Upper lobe of right lung (tissue), 1 donor: ENCODE results near the gene SRGAP3. TPM values are rescaled to one million over a fixed set of nuclear protein-coding genes. Genes with fewer than 3 reads are reported as not detected.

Source experiments
- ATAC-seq: fragments of 200-7000 bp; cut with Tn5 transposase; one replicate; pipeline ENCODE4 v1.9.1; 2020; ENCODE audit warnings: mild to moderate bottlenecking, moderate library complexity
- DNase-seq: peaks from one replicate; pipeline ENCODE4 v3.0.0-alpha.2; 2020
- H3K27ac ChIP-seq: fragments of 200-600 bp; one replicate; pipeline ENCODE4 v1.8.0; 2022
- H3K27me3 ChIP-seq: fragments of 200-600 bp; one replicate; pipeline ENCODE4 v1.8.0; 2022; ENCODE audit warnings: mild to moderate bottlenecking
- H3K36me3 ChIP-seq: fragments of 200-600 bp; one replicate; pipeline ENCODE4 v1.8.0; 2022
- H3K4me1 ChIP-seq: fragments of 200-600 bp; one replicate; pipeline ENCODE4 v1.8.0; 2022
- H3K4me3 ChIP-seq: fragments of 200-600 bp; one replicate; pipeline ENCODE4 v1.8.0; 2022; ENCODE audit warnings: mild to moderate bottlenecking
- H3K9me3 ChIP-seq: fragments of 200-600 bp; one replicate; pipeline ENCODE4 v1.8.0; 2022
- CTCF ChIP-seq: fragments of 200-600 bp; IDR thresholded peaks from one replicate; pipeline ENCODE4 v1.8.0; 2022; ENCODE audit warnings: antibody characterized with exemption
- intact Hi-C: fragments of 100-400 bp; cut with DNase I; formaldehyde crosslinking; loops from one replicate; pipeline ENCODE4 v1.11.0; 2022
- total RNA-seq: library from RNA; stranded (reverse); fragmentation: NEBNext Ultra II Directional; extraction: Animal tissue kit (Norgen Biotek cat#: 25700); gene quantifications from one replicate; pipeline ENCODE4 v1.2.1, GENCODE V29; 2021
- donor health status: DM: no; HTN: yes; CAD: no; lungs with severe emphysema.

SRGAP3 gene
- total RNA-seq, 1 donor from 2014 or later: 3.2 TPM

- no peak for TF ChIP-seq CTCF
- H3K36me3 ChIP-seq: no peaks in the 10 kb centered on the region
- no peaks in the 10 kb centered on the region for H3K27me3 ChIP-seq
- H3K4me1 ChIP-seq: peaks cover 8% of the 10 kb centered on the region
- H3K4me3 ChIP-seq: no peak overlapping the region
- no peaks in the 10 kb centered on the region for H3K9me3 ChIP-seq
- DNase-seq: no peak
- no peak for ATAC-seq
- H3K27ac ChIP-seq: no peak overlapping the region
- intact Hi-C loops: no loop called here
Measured at GRCh38 chr3:9170851-9171160, 78.6 kb downstream of the SRGAP3 start.

- ATAC-seq (no peak), DNase-seq (no peak)
- Histone ChIP-seq H3K9me3 (no peaks in the 10 kb centered on the region), H3K36me3 (no peaks in the 10 kb centered on the region), H3K4me3 (no peak overlapping the region), H3K27ac (no peak overlapping the region), H3K27me3 (no peaks in the 10 kb centered on the region), H3K4me1 (peaks cover 8% of the 10 kb centered on the region)
- intact Hi-C loops: no loop called here
- no peak for TF ChIP-seq CTCF
Measured at GRCh38 chr3:9169956-9170850, 79.2 kb downstream of the SRGAP3 start.

GRCh38 chr3:9169326-9169725, 80.1 kb downstream of the SRGAP3 start:
- no peak for TF ChIP-seq CTCF
- H3K27ac ChIP-seq: no peak overlapping the region
- no peaks in the 10 kb centered on the region for H3K36me3 ChIP-seq
- H3K4me3 ChIP-seq: no peak overlapping the region
- intact Hi-C loops: no loop called here
- peaks cover 8% of the 10 kb centered on the region for H3K4me1 ChIP-seq
- H3K27me3 ChIP-seq: no peaks in the 10 kb centered on the region
- DNase-seq (no peak), ATAC-seq (no peak)
- H3K9me3 ChIP-seq: no peaks in the 10 kb centered on the region

GRCh38 chr3:9168241-9168741, 81.2 kb downstream of the SRGAP3 start:
- no peak for TF ChIP-seq CTCF
- ATAC-seq (peak; percentile 7), DNase-seq (no peak)
- intact Hi-C loops: no loop called here
- Histone ChIP-seq H3K36me3 (no peaks in the 10 kb centered on the region), H3K4me1 (peaks cover 7% of the 10 kb centered on the region), H3K27ac (no peak overlapping the region), H3K9me3 (no peaks in the 10 kb centered on the region), H3K4me3 (no peak overlapping the region), H3K27me3 (no peaks in the 10 kb centered on the region)

GRCh38 chr3:9167222-9167621, 82.2 kb downstream of the SRGAP3 start:
- intact Hi-C loops: no loop called here
- TF ChIP-seq CTCF: no peak
- Histone ChIP-seq H3K4me3 (no peak overlapping the region), H3K27ac (no peak overlapping the region), H3K27me3 (no peaks in the 10 kb centered on the region), H3K4me1 (no peaks in the 10 kb centered on the region), H3K9me3 (no peaks in the 10 kb centered on the region), H3K36me3 (no peaks in the 10 kb centered on the region)
- ATAC-seq (no peak), DNase-seq (no peak)
